ENCODE measurements around the gene PRSS27.

Gene PRSS27

DNA sequence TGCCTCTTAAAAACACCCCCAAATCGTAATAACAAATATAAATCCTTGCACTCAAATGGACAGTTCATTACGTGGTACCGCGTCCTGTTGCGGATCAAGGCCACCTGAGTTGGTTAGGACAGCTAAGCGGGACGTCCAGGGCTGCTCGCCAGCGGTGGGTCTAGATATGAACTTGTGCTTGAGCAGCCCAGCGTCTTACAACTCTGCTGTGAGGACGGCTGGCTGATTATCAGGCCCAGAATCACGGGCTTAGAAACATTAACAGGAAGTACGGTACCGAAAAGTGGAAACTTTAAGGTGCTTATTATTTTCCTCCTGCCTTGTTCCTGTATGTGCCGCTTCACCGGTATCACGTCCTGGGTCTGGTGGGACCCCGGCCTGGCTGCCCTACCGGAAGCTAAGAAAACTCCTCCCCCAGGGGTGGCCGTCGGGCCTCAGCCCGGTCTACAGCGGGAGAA is 31.6 kb upstream of the PRSS27 start:
- DNase-seq (ENCODE audit: low spot score), result no peak

- DNase-seq (ENCODE audit: low spot score), result no peak
Observed at GRCh38 chr16:2749936-2750335, 29.9 kb upstream of the PRSS27 start.

DNA sequence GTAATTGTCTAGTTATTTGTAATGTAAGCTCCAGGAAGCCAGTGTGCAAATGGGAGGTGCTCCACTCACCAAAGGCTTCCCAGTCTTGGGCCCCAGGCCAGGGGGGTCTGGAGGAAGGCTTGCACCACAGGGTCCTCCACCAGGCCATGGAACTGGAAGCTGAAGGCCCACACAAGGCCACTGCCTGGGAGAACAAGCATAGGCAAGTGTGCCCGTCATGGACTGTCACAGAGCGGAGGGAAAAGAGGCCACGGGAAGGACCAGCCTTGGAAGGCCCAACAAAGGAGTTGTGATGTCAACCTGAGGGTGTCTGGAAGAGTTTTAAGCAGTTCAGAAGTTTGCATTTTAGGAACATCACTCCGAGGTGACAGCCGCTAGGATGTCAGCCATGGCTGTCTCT is 29.5 kb upstream of the PRSS27 start:
- DNase-seq (ENCODE audit: low spot score), result no peak

- DNase-seq (ENCODE audit: low spot score), result no peak
Observed at GRCh38 chr16:2748757-2749455, 28.9 kb upstream of the PRSS27 start.

- no peak for DNase-seq (ENCODE audit: low spot score)
Observed at GRCh38 chr16:2745961-2746360, 25.9 kb upstream of the PRSS27 start.

GRCh38 chr16:2745116-2745890 is 25.3 kb upstream of the PRSS27 start:
- DNase-seq (ENCODE audit: low spot score), result no peak

GRCh38 chr16:2744711-2745110 is 24.7 kb upstream of the PRSS27 start:
- no peak for DNase-seq (ENCODE audit: low spot score)

GRCh38 chr16:2743007-2743810 is 23.2 kb upstream of the PRSS27 start:
- DNase-seq (ENCODE audit: low spot score), result no peak

GRCh38 chr16:2742323-2743006 is 22.4 kb upstream of the PRSS27 start:
- no peak for DNase-seq (ENCODE audit: low spot score)

- DNase-seq (ENCODE audit: low spot score), result no peak
Observed at GRCh38 chr16:2741168-2741567, 21.1 kb upstream of the PRSS27 start.

DNA sequence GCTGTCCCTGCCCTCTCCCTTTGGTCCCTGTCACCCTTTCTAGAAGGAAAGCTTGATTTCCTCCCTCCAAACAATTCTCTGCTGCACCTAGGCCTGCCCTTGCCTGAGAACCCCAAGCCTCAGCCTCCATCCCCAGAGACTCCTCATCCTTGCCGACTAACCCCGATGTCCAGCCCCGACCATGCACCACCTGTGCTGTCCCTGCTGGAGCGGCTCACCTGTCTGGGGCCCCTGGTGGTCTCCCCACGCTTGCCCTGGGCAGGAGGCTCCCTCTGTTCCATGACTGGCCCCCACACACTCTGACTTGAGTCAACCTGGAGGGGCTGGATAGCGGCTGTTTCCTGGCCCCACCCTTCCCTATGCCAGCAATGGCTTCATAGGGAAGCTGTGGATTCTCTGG is 20.5 kb upstream of the PRSS27 start:
- DNase-seq (ENCODE audit: low spot score), result no peak

DNA sequence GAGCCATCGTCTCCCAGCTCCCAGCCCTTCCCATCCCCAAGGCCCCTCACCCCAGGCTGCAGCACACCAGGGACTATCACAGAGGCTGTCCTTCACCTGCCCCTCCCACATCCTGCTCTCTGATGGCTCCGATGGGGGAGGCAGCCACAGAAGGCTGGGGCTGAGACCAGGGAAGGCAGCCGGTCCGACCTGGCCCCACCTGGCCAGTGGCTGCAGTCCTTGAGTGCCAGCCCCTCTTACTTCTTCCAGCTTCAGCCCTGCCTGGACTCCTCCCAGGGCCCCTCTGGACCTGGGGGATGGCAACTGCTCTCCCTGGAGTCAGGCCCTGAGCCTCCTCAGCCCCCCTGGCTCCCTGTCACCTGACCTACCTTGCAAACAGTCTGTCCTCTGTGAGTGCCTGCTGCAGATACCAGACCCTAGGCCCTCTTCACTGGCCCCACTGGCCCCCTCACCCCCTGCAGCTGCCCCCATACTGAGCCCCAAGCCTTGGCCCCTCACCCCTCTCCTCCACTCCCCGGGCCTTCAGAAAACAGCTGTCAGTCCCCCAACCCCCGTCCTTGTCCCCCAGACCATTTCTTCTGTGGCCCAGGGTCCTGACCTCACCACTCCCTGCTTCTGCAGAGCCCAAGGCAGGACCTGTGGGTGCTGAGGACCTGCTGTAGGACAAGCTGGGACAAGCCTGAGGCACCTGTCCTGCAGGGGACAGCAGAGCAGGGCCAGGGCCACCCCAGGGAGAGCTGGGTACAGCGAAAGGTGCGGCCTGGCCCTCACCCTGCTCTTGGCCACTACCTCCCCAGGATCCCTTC is 19.8 kb upstream of the PRSS27 start:
- no peak for DNase-seq (ENCODE audit: low spot score)

DNA sequence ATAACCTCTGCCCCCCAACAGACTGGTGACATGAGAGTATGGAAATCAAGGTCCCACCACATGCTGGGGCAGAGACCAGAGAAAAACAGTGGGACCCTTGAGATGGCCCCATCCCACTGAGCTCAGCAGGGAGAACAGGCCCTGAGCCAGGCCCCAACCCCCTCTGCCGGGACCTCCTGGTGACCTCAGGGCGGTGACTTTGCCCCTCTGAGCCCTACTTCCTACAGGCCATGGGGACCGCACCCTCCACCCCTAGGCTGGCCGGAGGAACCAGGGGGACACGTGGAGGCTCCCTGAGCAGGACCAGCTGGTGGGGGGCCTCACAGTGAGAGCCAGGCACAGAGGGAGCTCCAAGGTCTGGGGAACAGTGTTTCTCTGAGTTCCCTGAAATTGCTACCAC is 18.6 kb upstream of the PRSS27 start:
- no peak for DNase-seq (ENCODE audit: low spot score)

DNA sequence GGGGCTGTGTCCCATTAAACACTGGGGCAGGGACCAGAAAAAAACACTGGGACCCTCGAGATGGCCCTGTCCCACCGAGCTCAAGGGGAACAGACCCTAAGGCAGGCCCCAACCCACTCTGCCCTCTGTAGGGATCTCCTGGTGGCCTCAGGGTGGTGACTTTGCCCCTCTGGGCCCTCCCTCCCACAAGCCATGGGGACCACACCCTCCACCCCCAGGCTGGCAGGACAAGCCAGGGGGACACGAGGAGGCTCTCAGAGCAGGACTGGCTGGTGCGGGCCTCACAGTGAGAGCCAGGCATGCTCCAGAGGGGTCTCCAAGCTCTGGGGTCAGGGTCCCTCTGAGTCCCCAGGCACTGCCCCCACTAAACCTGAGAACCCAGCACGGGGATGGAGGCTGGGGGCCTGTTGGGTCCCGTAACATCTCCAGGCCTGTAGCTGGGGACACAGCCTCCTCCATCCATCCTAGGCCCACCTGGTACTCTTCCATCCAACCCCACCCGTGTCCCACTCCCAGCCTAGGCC is 17.9 kb upstream of the PRSS27 start:
- no peak for DNase-seq (ENCODE audit: low spot score)

DNA sequence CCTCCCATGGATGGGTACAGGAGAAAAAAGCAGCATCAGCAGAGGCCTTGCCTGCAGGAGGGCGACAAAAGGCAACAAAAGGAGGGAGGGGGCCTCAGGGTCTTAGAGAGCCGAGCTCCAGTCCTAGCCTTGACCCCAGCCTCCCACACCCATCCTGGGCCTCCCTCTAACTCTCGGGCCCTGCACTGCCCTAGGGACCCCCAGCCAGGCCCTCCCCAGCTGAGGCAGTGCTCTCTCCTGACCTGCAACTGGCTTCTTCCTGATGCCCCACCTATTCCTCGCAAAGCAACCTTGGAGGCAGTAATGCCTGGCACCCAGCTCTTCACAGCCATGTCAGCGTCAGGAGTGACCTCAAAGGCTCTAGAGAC is 17.2 kb upstream of the PRSS27 start:
- DNase-seq (ENCODE audit: low spot score), result no peak

- DNase-seq (ENCODE audit: low spot score), result no peak
Observed at GRCh38 chr16:2736476-2737237, 16.6 kb upstream of the PRSS27 start.

- no peak for DNase-seq (ENCODE audit: low spot score)
Observed at GRCh38 chr16:2734844-2735515, 15.0 kb upstream of the PRSS27 start.

DNA sequence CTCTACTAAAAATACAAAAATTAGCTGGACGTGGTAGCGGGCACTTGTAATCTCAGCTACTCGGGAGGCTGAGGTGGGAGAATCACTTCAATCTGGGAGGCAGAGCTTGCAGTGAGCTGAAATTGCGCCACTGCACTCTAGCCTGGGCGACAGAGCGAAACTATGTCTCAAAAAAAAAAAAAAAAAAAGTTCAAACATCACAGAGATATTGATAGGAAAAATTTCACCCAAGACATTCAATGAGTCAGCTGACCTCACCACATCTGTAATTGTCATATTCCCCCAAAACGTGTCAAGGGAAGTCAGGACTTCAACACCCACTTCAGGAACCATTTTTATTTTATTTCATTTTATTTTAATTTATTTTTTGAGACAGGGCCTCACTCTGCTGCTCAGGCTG is 8.0 kb upstream of the PRSS27 start:
- no peak for DNase-seq (ENCODE audit: low spot score)

DNA sequence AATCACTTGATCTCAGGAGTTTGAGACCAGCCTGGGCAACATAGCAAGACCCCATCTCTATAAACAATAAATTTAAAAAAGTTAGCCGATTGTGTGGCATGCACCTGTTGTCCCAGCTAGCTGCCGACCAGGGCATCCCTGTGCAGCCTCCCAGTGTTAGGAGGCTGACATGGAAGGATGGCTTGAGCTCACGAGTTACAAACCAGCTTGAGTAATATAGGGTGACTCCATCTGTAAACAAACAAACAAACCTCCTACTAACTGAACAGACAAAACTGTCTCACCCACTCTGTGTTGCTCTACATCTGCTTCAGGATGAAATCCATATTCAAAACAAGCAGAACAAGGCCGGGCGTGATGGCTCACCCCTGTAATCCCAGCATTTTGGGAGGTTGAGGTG is 6.9 kb upstream of the PRSS27 start:
- DNase-seq (ENCODE audit: low spot score), result no peak

DNA sequence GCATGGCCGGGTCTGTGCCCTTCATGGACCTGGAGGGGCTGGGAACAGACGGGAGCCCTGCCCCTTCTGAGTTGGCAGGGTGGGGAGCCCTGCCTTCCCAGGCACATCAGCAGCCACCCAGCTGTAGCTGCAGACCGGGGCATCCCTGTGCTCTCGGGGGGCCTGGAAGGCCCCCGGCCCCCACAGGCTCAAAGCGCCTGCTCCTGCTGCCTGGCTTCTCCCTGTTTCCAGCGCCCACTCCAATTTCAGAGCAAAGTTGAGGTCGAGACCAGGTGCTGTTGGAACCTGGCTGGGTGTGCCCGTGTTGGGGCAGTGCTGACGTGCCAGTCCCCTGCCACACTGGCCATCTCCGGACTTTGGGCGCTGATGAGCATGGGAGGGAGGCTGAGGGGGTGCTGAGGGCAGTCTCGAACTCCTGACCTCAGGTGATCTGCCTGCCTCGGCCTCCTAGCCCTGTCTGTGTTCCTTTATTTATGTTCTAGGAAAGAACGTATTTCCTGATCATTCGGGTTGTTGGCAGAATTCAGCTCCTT is 4.9 kb upstream of the PRSS27 start:
- no peak for DNase-seq (ENCODE audit: low spot score)
